ENCODE measurements around the gene FUT6.
A peak's percentile ranks its signal among the peaks of the same experiment; 100 is the strongest.

The FUT6 gene

GRCh38 chr19:5806905-5807304, 32.6 kb downstream of the FUT6 start:
- no peak for DNase-seq

GRCh38 chr19:5806133-5806489, 33.4 kb downstream of the FUT6 start:
- no peak for DNase-seq

GRCh38 chr19:5805462-5806132, 33.9 kb downstream of the FUT6 start:
- peak in 8 of 51 donors; percentile 1 to 22 (median 12) for DNase-seq

GRCh38 chr19:5804516-5805461, 34.7 kb downstream of the FUT6 start, which contains the start of gene NRTN:
Gene NRTN (plus strand): TSS chr19:5805067. CDS start chr19:5824166, 19,099 bp downstream.
- DNase-seq, result no peak

- peak in 35 of 51 donors; percentile 5 to 67 (median 39) for DNase-seq
These were observed 35.6 kb downstream of the FUT6 start for GRCh38 chr19:5803752-5804515.

- no peak for DNase-seq
These were observed 36.1 kb downstream of the FUT6 start for GRCh38 chr19:5803441-5803751.

- no peak for DNase-seq
These were observed 37.5 kb downstream of the FUT6 start for GRCh38 chr19:5801796-5802619.

GRCh38 chr19:5800361-5801270, 38.9 kb downstream of the FUT6 start:
- DNase-seq, result no peak

GRCh38 chr19:5799247-5800241, 40.0 kb downstream of the FUT6 start:
- DNase-seq, result no peak

GRCh38 chr19:5798244-5798643, 41.3 kb downstream of the FUT6 start:
- DNase-seq, result no peak

GRCh38 chr19:5795382-5795919, 44.1 kb downstream of the FUT6 start:
- DNase-seq, result no peak

- no peak for DNase-seq
These were observed 46.3 kb downstream of the FUT6 start for GRCh38 chr19:5793188-5793587.

- DNase-seq, result no peak
These were observed 47.3 kb downstream of the FUT6 start for GRCh38 chr19:5792224-5792623.

GRCh38 chr19:5790559-5791520, 48.7 kb downstream of the FUT6 start, which contains the start of gene DUS3L:
Gene DUS3L (minus strand): TSS chr19:5791163. CDS start chr19:5791141, 22 bp downstream.
- DNase-seq, result peak; percentile 60 to 98 (median 93)

- DNase-seq, result no peak
These were observed 49.5 kb downstream of the FUT6 start for GRCh38 chr19:5789886-5790558.

- DNase-seq, result no peak
These were observed 50.1 kb downstream of the FUT6 start for GRCh38 chr19:5789351-5789761.
